ENCODE data around the gene QRSL1. TPM values are rescaled to one million over a fixed set of nuclear protein-coding genes. Genes with fewer than 3 reads are reported as not detected.

The QRSL1 gene
- total RNA-seq (2014; rRNA removed; shearing (Covaris generic)) (63.9 and 65.7 TPM in 2 replicates), total RNA-seq (2022) (71.8 and 77.9 TPM in 2 replicates), Bru-seq, nascent RNA (percentile 98 among the genes with signal in this experiment), BruChase-seq, experiment 1, labeled RNA remaining after a 6-hour chase (percentile 90 among the genes with signal in this experiment), BruChase-seq, experiment 2, labeled RNA remaining after a 2-hour chase (percentile 92 among the genes with signal in this experiment)
- long read RNA-seq, full-length matches to known transcripts: 73 of 331 reads
- long read RNA-seq, partial matches to known transcripts: 172 of 331 reads
- long read RNA-seq, other reads (novel, unspliced or antisense): 86 of 331 reads

GRCh38 chr6:106629103-106629858 lies at the start of gene QRSL1, which contains the start of gene RTN4IP1:
TSS of gene QRSL1 (plus strand) at chr6:106629578. CDS start at chr6:106629682, 104 bp downstream.
TSS of gene RTN4IP1 (minus strand) at chr6:106629498. CDS start at chr6:106629021, 477 bp downstream.
- peak within 1 kb of the TSS; percentile 91 for H3K4me2 ChIP-seq (ENCODE audit: low read length)
- ChIA-PET CTCF (ENCODE audit: unreplicated experiment) (no interaction called here), POLR2A (interaction anchor here (0.7 to 18.3 kb wide), 13 partner anchors 10 to 347 kb away, joined by 3 to 295 read pairs (median 8); partner anchors contain the start of gene CD24)
- H3K4me1 ChIP-seq (ENCODE audit: insufficient read depth, low read length, poor library complexity, severe bottlenecking): peaks cover 54% of the 10 kb centered on the region
- H3K27ac ChIP-seq (ENCODE audit: low read depth, low read length, poor library complexity, severe bottlenecking): peak within 1 kb of the TSS; percentile 98
- 0 out of 2 replicates have a peak, but pooled peaks cover 4% of the 10 kb centered on the region for H3K9me3 ChIP-seq (ENCODE audit: low read length)
- H3K9me2 ChIP-seq (ENCODE audit: insufficient read depth, low read length): no peaks in the 10 kb centered on the region
- intact Hi-C loops (cut with micrococcal nuclease; ENCODE audit: unreplicated experiment): loop anchor here (1.0 to 5.0 kb wide), 6 partner anchors 8 to 488 kb away; partner anchors contain the start of genes BEND3 and CD24
- peaks cover 20% of the 10 kb centered on the region for H3K36me3 ChIP-seq (ENCODE audit: insufficient read depth, low read length)
- BruUV-seq (replicated peaks): no TSS peak
- no peak for TF ChIP-seq EZH2phosphoT487 (IDR thresholded peaks at IDR 0.05; ENCODE audit: borderline replicate concordance, low read depth, low read length)
- H3K4me3 ChIP-seq (ENCODE audit: low read depth, low read length, poor library complexity, severe bottlenecking): peak within 1 kb of the TSS; percentile 83
- DNase-seq (ENCODE audit: low spot score): peak; percentile 95
- peaks cover 98% of the 10 kb centered on the region for H3K79me2 ChIP-seq (ENCODE audit: insufficient read depth, low read depth, low read length)
- H2AFZ ChIP-seq (ENCODE audit: low read length): no peak within 1 kb of the TSS; the same call in 1 of the 2 replicates
- no peaks in the 10 kb centered on the region for H4K20me1 ChIP-seq (ENCODE audit: insufficient read depth, low read length)

- DNase-seq (ENCODE audit: low spot score): no peak
- no TSS peak for BruUV-seq (replicated peaks)
These were observed 47.9 kb upstream of the QRSL1 start for GRCh38 chr6:106581468-106581867.

More at GRCh38 chr6:106581468-106581867, 47.9 kb upstream of the QRSL1 start:
- no peak overlapping the region for H3K4me2 ChIP-seq (ENCODE audit: low read length)
- H4K20me1 ChIP-seq (ENCODE audit: insufficient read depth, low read length): no peaks in the 10 kb centered on the region
- no peaks in the 10 kb centered on the region for H3K4me1 ChIP-seq (ENCODE audit: insufficient read depth, low read length, poor library complexity, severe bottlenecking)
- TF ChIP-seq CTCF (conservative IDR thresholded peaks at IDR 0.05; ENCODE audit: low read length) (no peak), EZH2phosphoT487 (IDR thresholded peaks at IDR 0.05; ENCODE audit: borderline replicate concordance, low read depth, low read length) (no peak)
- ChIA-PET CTCF (ENCODE audit: unreplicated experiment) (no interaction called here), POLR2A (no interaction called here)
- H3K9me2 ChIP-seq (ENCODE audit: insufficient read depth, low read length): no peaks in the 10 kb centered on the region
- intact Hi-C loops (cut with micrococcal nuclease; ENCODE audit: unreplicated experiment): no loop called here
- H2AFZ ChIP-seq (ENCODE audit: low read length): no peak overlapping the region
- H3K9me3 ChIP-seq (ENCODE audit: low read length): no peaks in the 10 kb centered on the region
- H3K27ac ChIP-seq (ENCODE audit: low read depth, low read length, poor library complexity, severe bottlenecking): no peak overlapping the region
- peaks cover 90% of the 10 kb centered on the region for H3K36me3 ChIP-seq (ENCODE audit: insufficient read depth, low read length)
- no peaks in the 10 kb centered on the region for H3K79me2 ChIP-seq (ENCODE audit: insufficient read depth, low read depth, low read length)
- H3K4me3 ChIP-seq (ENCODE audit: low read depth, low read length, poor library complexity, severe bottlenecking): no peak overlapping the region

Data from OCI-LY7 (cell line).